Hematopoietic multipotent progenitor cell treated with erythropoietin and hydrocortisone succinate and interleukin-3 and kit ligand, for 15 days (in vitro differentiated cells): ENCODE data around the gene SPSB4.
"Not testable (repeated sequence)": the region's sequence is repeated elsewhere in the genome, so short reads cannot be mapped to it uniquely, and the experiment has no call there.

Source experiments
- DNase-seq: peaks from one replicate; pipeline ENCODE4 v3.0.0-alpha.2; 2015; ENCODE audit warnings: low spot score

SPSB4 gene

GRCh38 chr3:141095546-141095937 lies 44.4 kb downstream of the SPSB4 start:
- DNase-seq, result no peak

GRCh38 chr3:141096164-141096563 lies 45.0 kb downstream of the SPSB4 start:
- DNase-seq, result no peak

- no peak for DNase-seq
These were observed 45.8 kb downstream of the SPSB4 start for GRCh38 chr3:141096981-141097380.

GRCh38 chr3:141100112-141100511 lies 49.0 kb downstream of the SPSB4 start:
- no peak for DNase-seq

- no peak for DNase-seq
These were observed 49.6 kb downstream of the SPSB4 start for GRCh38 chr3:141100531-141101320.

- DNase-seq, result no peak
These were observed 51.2 kb downstream of the SPSB4 start for GRCh38 chr3:141102372-141102771.

GRCh38 chr3:141103067-141103466 lies 51.9 kb downstream of the SPSB4 start:
- no peak for DNase-seq

- DNase-seq, result no peak
These were observed 52.4 kb downstream of the SPSB4 start for GRCh38 chr3:141103503-141103902.

GRCh38 chr3:141104151-141104821 lies 53.1 kb downstream of the SPSB4 start:
- no peak for DNase-seq

- peak; percentile 61 for DNase-seq
These were observed 54.9 kb downstream of the SPSB4 start for GRCh38 chr3:141105828-141106628.

- no peak for DNase-seq
These were observed 55.7 kb downstream of the SPSB4 start for GRCh38 chr3:141106842-141107241.

GRCh38 chr3:141108039-141108438 lies 56.9 kb downstream of the SPSB4 start:
- no peak for DNase-seq

GRCh38 chr3:141109751-141110150 lies 58.6 kb downstream of the SPSB4 start:
- no peak for DNase-seq

GRCh38 chr3:141110322-141110721 lies 59.2 kb downstream of the SPSB4 start:
- DNase-seq, result no peak

- no peak for DNase-seq
These were observed 60.4 kb downstream of the SPSB4 start for GRCh38 chr3:141111364-141112155.

- no peak for DNase-seq
These were observed 61.6 kb downstream of the SPSB4 start for GRCh38 chr3:141112686-141113297.

GRCh38 chr3:141113680-141114079 lies 62.5 kb downstream of the SPSB4 start:
- DNase-seq, result not testable (repeated sequence)

- DNase-seq, result no peak
These were observed 63.1 kb downstream of the SPSB4 start for GRCh38 chr3:141114179-141114745.

GRCh38 chr3:141114816-141115460 lies 63.8 kb downstream of the SPSB4 start:
- no peak for DNase-seq

- no peak for DNase-seq
These were observed 64.8 kb downstream of the SPSB4 start for GRCh38 chr3:141115789-141116541.
